Measurements from ENCODE around the gene KCNIP4.

Gene KCNIP4

DNA sequence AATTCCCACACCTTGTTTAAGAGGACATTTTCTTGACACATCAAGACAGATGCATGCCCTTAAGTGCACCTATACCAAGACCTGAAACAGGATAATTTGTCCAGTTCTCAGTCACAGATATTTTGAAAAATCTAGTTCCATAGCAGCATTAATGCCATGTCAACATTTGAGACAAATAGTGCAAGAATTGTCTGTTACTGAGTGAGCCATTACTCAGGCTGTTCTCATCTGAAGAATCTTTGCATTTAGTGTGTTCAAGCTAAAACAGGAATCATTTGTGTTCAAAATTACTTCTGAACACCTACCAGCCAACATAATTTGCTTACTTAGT, 354.9 kb downstream of the KCNIP4 start:
- DNase-seq (ENCODE audit: low read depth): no peak
- H3K4me3 ChIP-seq (ENCODE audit: low read depth, low read length): no peak overlapping the region
- TF ChIP-seq, protein P1, sequence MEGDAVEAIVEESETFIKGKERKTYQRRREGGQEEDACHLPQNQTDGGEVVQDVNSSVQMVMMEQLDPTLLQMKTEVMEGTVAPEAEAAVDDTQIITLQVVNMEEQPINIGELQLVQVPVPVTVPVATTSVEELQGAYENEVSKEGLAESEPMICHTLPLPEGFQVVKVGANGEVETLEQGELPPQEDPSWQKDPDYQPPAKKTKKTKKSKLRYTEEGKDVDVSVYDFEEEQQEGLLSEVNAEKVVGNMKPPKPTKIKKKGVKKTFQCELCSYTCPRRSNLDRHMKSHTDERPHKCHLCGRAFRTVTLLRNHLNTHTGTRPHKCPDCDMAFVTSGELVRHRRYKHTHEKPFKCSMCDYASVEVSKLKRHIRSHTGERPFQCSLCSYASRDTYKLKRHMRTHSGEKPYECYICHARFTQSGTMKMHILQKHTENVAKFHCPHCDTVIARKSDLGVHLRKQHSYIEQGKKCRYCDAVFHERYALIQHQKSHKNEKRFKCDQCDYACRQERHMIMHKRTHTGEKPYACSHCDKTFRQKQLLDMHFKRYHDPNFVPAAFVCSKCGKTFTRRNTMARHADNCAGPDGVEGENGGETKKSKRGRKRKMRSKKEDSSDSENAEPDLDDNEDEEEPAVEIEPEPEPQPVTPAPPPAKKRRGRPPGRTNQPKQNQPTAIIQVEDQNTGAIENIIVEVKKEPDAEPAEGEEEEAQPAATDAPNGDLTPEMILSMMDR (conservative IDR thresholded peaks at IDR 0.05; ENCODE audit: low read depth, low read length): no peak

DNA sequence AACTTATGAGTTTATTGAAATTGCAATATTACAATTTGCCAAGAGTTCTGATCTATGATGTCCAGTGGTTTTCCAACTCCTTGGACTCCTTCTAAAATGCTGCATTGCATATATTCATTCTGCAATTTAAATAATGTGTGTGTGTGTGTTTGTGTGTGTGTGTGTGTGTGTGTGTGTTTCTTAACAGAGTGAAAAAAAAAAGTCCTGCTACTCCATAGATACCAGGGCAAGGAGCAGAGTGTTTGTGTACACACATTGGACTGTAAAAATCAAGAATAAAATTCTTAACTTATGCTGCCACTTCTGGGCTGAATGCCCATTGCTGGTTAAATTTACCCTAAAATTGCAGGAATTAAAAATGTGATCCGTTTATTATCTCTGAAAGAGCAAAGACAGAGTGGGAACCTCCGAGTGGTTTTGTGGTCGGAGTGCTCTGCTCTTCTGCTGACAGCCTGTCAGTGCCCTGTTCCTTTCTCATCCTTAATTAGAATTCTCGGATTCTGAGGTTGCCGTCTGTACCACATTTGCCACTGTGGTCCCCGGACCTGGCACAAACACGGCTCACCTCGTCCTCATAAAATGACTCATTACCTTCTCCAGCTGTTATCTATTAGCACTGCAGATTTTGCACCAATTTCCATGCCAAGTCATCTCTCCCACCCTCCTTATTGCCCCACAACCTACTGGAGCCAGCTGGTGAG, 355.5 kb downstream of the KCNIP4 start:
- TF ChIP-seq, protein P1 (conservative IDR thresholded peaks at IDR 0.05; ENCODE audit: low read depth, low read length): no peak
- H3K4me3 ChIP-seq (ENCODE audit: low read depth, low read length): no peak overlapping the region
- peak; percentile 16 for DNase-seq (ENCODE audit: low read depth)

DNA sequence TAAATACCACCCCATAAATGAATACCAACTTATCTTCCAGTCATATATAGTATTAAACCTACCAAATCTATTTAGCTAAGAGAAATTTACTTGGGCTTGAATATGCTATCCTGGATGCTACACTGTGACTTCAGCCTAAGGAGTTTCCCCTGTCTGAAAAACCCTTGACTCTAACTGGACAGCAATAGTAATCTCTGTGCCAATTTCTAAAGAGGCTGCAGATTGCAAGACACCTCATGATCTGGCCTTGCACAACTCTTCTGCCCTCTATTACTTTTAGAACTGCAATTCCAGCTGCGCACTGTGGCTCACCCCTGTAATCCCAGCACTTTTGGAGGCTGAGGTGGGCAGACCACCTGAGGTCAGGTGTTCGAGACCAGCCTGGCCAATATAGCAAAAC, 371.5 kb downstream of the KCNIP4 start:
- peak; percentile 28 for DNase-seq (ENCODE audit: low read depth)
- H3K4me3 ChIP-seq (ENCODE audit: low read depth, low read length): no peak overlapping the region
- TF ChIP-seq, protein P1 (conservative IDR thresholded peaks at IDR 0.05; ENCODE audit: low read depth, low read length): no peak

DNA sequence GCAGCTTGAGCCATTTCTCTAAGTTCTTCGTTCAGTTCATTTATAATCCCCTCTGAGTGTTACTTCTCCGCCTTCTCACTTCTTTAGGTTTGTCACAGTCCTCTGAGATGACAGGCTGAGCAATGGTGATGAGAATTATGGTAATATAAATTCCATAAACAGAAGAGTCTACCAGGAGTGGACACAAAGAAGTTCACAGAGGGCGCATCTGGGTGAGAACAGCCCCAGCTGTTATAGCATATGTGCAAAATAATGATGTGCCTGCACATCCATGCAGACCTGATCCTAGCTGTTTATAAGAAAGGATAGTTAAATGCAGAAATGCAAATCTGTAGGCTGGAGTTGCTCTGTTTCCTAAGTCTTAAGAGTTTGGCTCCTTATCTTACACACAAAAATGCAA, 377.5 kb downstream of the KCNIP4 start:
- TF ChIP-seq, protein P1 (conservative IDR thresholded peaks at IDR 0.05; ENCODE audit: low read depth, low read length): no peak
- H3K4me3 ChIP-seq (ENCODE audit: low read depth, low read length): no peak overlapping the region
- DNase-seq (ENCODE audit: low read depth): peak; percentile 1

DNA sequence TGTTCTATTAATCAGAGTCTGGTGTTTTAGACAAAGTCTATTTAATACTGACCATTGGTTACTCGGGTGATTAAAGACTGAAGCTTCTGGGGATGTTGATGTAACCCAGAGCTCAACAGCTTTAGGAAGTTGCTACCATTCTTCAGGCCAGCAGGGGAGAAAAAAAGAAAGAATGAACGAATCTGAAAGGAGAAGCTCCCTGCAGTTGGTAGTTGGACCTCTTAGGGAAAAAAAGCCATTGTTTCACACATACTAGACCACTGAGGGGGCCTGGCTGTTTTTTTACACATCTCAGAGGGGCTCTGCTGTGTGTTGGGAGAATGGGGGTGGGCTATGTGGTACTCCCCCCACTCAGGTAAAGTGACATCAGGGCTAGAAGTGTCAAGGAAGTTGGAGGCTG, 378.9 kb downstream of the KCNIP4 start:
- TF ChIP-seq, protein P1 (conservative IDR thresholded peaks at IDR 0.05; ENCODE audit: low read depth, low read length): no peak
- peak; percentile 8 for DNase-seq (ENCODE audit: low read depth)
- no peak overlapping the region for H3K4me3 ChIP-seq (ENCODE audit: low read depth, low read length)

DNA sequence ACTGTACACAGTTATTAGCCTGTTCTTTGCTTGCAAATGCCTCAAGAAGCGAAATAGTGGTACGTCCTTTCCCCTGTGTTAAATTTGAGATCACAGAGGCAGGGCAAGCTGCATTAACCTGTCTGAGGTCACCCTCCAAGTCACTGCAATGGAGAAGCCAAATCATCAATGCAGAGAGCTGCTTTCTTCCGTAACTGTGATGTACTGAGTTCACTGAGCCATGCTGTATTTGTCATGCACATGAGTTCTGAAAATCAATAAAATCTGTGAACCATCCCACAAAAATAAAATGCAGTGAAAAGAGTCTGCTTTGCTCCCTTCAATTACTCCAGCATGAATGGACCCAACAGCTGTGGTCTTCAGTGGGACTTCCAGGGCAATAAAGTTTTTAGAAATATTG, 393.5 kb downstream of the KCNIP4 start:
- TF ChIP-seq, protein P1 (conservative IDR thresholded peaks at IDR 0.05; ENCODE audit: low read depth, low read length): no peak
- no peak for DNase-seq (ENCODE audit: low read depth)
- H3K4me3 ChIP-seq (ENCODE audit: low read depth, low read length): no peak overlapping the region

DNA sequence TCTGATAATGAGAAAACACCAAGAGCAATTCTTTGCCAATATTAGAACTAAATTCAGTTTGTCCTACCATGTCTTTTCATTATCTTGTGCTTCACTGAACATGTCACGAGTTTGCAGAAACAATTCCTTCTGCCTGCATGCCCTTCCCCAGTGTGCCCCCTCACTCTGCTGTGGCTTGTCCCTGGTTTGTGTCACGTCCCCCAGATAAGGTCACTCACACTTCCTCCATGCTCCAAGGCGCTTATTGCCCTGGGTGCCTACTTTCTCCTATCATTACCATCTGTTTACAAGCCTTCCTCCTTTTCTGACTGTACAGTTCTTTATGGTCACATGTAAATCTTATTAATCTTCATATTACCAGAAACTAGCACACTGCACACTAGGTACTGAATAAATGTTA, 394.1 kb downstream of the KCNIP4 start:
- TF ChIP-seq, protein P1 (conservative IDR thresholded peaks at IDR 0.05; ENCODE audit: low read depth, low read length): no peak
- DNase-seq (ENCODE audit: low read depth): no peak
- H3K4me3 ChIP-seq (ENCODE audit: low read depth, low read length): no peak overlapping the region

All from choroid plexus epithelial cell (primary cell).